GM12878 (cell line): ENCODE data around the gene DCTN1. TPM values are rescaled to one million over a fixed set of nuclear protein-coding genes. Genes with fewer than 3 reads are reported as not detected.
A peak's percentile ranks its signal among the peaks of the same experiment; 100 is the strongest.

Experiments
- CEBPB ChIP-seq, 2 experiments: fragments of 150-350 bp in 1 of 2; IDR thresholded peaks; 2 replicates each; pipeline ENCODE4 v1.6.1; 2012 to 2014; ENCODE audit warnings: low read depth in 2 of 2, low read length in 2 of 2, borderline replicate concordance in 1 of 2, inconsistent platforms in 1 of 2
- IRF4 ChIP-seq: IDR thresholded peaks from 2 replicates; pipeline ENCODE4 v1.6.1; 2011; ENCODE audit warnings: low read depth, low read length
- NFYB ChIP-seq: IDR thresholded peaks from 2 replicates; pipeline ENCODE4 v1.6.1; 2011; ENCODE audit warnings: low read depth, mild to moderate bottlenecking, low read length, improper control_type of control experiment, moderate library complexity; ENCODE audit not compliant: insufficient read depth
- PAX5 ChIP-seq: IDR thresholded peaks from 2 replicates; pipeline ENCODE4 v1.6.1; 2011; ENCODE audit warnings: low read depth, low read length, borderline replicate concordance
- PAX8 ChIP-seq: fragments of 450-650 bp; IDR thresholded peaks from 2 replicates; pipeline ENCODE4 v1.6.1; 2017; ENCODE audit warnings: mild to moderate bottlenecking, moderate library complexity
- PRDM15 ChIP-seq: fragments of 450-650 bp; formaldehyde crosslinking; IDR thresholded peaks from 2 replicates; pipeline ENCODE4 v1.4.0; 2020; ENCODE audit warnings: mild to moderate bottlenecking, moderate library complexity
- TCF3 ChIP-seq: IDR thresholded peaks from 2 replicates; pipeline ENCODE4 v1.6.1; 2012; ENCODE audit warnings: low read depth, mild to moderate bottlenecking, low read length, borderline replicate concordance; ENCODE audit not compliant: insufficient read depth
- ZNF687 ChIP-seq: fragments of 450-650 bp; IDR thresholded peaks from 2 replicates; pipeline ENCODE4 v1.6.1; 2017; ENCODE audit warnings: mild to moderate bottlenecking, moderate library complexity
- polyA plus RNA-seq, 11 experiments: library from polyadenylated mRNA; depleted of rRNA in 4 of 11; unstranded in 6 of 11; stranded (reverse) in 5 of 11; fragments of >200 nt; fragmentation: Nextera tagmentation in 4 of 11; fragmentation: Illumina TruSeq in 1 of 11; extraction: Ambion mirVana in 4 of 11; extraction: Trizol in 1 of 11; gene quantifications; 1 replicate in 1 of 11; 2 replicates in 10 of 11; pipeline versions ENCODE4 v1.2.1 to v1.2.3, GENCODE V29; 2011 to 2016; ENCODE audit warnings: inconsistent platforms in 2 of 11, missing spikeins in 2 of 11, low read depth in 1 of 11
- total RNA-seq, 4 experiments: library from RNA; depleted of rRNA in 3 of 4; stranded (reverse); fragments of >200 nt in 3 of 4; fragmentation: Illumina TruSeq in 1 of 4; extraction: Trizol in 1 of 4; gene quantifications; 2 replicates each; pipeline versions ENCODE4 v1.2.1 to v1.2.3, GENCODE V29; 2013 to 2021
- TF ChIP-seq, protein P1 (sequence below): fragments of 150-350 bp; IDR thresholded peaks from 2 replicates; pipeline ENCODE4 v1.6.1; 2014; ENCODE audit warnings: mild to moderate bottlenecking, low read depth, low read length
- TF ChIP-seq, protein P2 (sequence below): IDR thresholded peaks from 2 replicates; pipeline ENCODE4 v1.6.1; 2011; ENCODE audit warnings: mild to moderate bottlenecking, low read depth, low read length, moderate library complexity; ENCODE audit not compliant: insufficient replicate concordance
- TF ChIP-seq, protein P3 (sequence below): IDR thresholded peaks from 2 replicates; pipeline ENCODE4 v1.6.1; 2012; ENCODE audit warnings: improper control_type of control experiment, low read depth, low read length; ENCODE audit not compliant: insufficient replicate concordance

Gene DCTN1
- total and polyA plus RNA-seq, 10 of the 15 experiments (the other 5 are each of a cell fraction or from before 2014, with no cell fraction given): 44.1 to 116 (median 64.8) TPM

DNA sequence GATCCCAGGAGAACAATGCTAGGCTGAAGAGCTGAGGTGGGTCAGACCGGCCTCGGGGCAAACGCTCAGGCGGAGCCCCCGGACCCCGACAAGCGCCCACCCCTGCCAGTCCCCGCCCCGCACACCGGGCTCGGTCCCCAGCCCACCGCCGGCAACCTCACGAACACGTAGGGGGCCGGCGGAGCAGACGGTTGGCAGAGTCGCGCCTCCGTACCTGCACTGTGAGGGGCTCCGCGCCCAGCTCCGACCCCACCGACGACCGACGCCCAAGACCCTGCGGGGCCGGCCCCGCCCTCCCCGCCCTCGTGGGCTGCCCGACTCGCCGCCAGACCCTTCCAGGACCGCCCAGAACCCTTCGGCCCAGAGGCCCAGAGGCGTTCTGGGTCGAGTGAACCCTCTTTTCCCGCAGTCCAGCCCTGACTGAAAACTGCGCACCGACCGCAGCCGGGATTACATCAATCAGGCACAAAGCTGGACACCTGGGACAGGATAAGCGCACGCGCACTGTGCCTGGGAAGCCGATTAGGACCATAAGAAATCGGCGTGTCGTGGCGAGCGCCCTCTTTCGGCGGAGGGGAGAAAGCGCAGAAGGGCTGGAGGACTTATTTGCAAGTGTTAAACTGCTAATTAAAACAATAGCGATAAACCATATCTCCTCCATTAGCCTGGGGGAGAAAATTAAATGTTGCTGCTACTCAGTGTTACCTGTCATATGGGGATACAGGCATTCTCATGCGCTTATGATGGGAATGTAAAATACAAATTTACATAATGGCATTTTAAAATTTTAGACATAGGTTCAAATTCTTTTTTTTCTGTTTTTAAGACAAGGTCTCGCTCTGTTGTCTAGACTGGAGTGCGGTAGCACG lies 11.7 kb upstream of the DCTN1 start (continued):
- TF ChIP-seq PRDM15 (CRISPR knock-in tag) (no peak), TCF3 (no peak), PAX8 (no peak), NFYB (no peak), CEBPB (IDR thresholded peaks at IDR 0.05; ENCODE audit: borderline replicate concordance in 1 of 2, low read depth in 2 of 2, low read length in 2 of 2) (no peak; a peak in 1 of 4 replicates), ZNF687 (0 out of 2 replicates have a peak, but pooled peaks have one; percentile 13), IRF4 (no peak), PAX5 (no peak)
- TF ChIP-seq, protein P1, sequence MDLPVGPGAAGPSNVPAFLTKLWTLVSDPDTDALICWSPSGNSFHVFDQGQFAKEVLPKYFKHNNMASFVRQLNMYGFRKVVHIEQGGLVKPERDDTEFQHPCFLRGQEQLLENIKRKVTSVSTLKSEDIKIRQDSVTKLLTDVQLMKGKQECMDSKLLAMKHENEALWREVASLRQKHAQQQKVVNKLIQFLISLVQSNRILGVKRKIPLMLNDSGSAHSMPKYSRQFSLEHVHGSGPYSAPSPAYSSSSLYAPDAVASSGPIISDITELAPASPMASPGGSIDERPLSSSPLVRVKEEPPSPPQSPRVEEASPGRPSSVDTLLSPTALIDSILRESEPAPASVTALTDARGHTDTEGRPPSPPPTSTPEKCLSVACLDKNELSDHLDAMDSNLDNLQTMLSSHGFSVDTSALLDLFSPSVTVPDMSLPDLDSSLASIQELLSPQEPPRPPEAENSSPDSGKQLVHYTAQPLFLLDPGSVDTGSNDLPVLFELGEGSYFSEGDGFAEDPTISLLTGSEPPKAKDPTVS: no peak
- TF ChIP-seq, protein P2, sequence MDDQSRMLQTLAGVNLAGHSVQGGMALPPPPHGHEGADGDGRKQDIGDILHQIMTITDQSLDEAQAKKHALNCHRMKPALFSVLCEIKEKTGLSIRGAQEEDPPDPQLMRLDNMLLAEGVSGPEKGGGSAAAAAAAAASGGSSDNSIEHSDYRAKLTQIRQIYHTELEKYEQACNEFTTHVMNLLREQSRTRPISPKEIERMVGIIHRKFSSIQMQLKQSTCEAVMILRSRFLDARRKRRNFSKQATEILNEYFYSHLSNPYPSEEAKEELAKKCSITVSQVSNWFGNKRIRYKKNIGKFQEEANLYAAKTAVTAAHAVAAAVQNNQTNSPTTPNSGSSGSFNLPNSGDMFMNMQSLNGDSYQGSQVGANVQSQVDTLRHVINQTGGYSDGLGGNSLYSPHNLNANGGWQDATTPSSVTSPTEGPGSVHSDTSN: no peak
- TF ChIP-seq, protein P3, sequence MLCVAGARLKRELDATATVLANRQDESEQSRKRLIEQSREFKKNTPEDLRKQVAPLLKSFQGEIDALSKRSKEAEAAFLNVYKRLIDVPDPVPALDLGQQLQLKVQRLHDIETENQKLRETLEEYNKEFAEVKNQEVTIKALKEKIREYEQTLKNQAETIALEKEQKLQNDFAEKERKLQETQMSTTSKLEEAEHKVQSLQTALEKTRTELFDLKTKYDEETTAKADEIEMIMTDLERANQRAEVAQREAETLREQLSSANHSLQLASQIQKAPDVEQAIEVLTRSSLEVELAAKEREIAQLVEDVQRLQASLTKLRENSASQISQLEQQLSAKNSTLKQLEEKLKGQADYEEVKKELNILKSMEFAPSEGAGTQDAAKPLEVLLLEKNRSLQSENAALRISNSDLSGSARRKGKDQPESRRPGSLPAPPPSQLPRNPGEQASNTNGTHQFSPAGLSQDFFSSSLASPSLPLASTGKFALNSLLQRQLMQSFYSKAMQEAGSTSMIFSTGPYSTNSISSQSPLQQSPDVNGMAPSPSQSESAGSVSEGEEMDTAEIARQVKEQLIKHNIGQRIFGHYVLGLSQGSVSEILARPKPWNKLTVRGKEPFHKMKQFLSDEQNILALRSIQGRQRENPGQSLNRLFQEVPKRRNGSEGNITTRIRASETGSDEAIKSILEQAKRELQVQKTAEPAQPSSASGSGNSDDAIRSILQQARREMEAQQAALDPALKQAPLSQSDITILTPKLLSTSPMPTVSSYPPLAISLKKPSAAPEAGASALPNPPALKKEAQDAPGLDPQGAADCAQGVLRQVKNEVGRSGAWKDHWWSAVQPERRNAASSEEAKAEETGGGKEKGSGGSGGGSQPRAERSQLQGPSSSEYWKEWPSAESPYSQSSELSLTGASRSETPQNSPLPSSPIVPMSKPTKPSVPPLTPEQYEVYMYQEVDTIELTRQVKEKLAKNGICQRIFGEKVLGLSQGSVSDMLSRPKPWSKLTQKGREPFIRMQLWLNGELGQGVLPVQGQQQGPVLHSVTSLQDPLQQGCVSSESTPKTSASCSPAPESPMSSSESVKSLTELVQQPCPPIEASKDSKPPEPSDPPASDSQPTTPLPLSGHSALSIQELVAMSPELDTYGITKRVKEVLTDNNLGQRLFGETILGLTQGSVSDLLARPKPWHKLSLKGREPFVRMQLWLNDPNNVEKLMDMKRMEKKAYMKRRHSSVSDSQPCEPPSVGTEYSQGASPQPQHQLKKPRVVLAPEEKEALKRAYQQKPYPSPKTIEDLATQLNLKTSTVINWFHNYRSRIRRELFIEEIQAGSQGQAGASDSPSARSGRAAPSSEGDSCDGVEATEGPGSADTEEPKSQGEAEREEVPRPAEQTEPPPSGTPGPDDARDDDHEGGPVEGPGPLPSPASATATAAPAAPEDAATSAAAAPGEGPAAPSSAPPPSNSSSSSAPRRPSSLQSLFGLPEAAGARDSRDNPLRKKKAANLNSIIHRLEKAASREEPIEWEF: no peak
